Skeletal muscle satellite cell (primary cell): Measurements from ENCODE around the gene RIMKLA.

Experiments used
- H3K27me3 ChIP-seq: 2 replicates; pipeline ENCODE4 v1.7.0; 2013; ENCODE audit warnings: low read length; ENCODE audit not compliant: control insufficient read depth, insufficient read depth
- H3K36me3 ChIP-seq: 2 replicates; pipeline ENCODE4 v1.7.0; 2013; ENCODE audit warnings: mild to moderate bottlenecking, control low read depth, low read length; ENCODE audit not compliant: insufficient read depth
- H3K4me1 ChIP-seq: 2 replicates; pipeline ENCODE4 v1.7.0; 2013; ENCODE audit warnings: low read length; ENCODE audit not compliant: control insufficient read depth, insufficient read depth
- H3K4me2 ChIP-seq: 2 replicates; pipeline ENCODE4 v1.7.0; 2013; ENCODE audit warnings: mild to moderate bottlenecking, low read length
- H3K4me3 ChIP-seq: 2 replicates; pipeline ENCODE4 v1.7.0; 2013; ENCODE audit warnings: low read length
- H3K9ac ChIP-seq: 2 replicates; pipeline ENCODE4 v1.7.0; 2013; ENCODE audit warnings: mild to moderate bottlenecking, low read depth, low read length, moderate library complexity
- H3K9me3 ChIP-seq: replicated peaks from 2 replicates; pipeline ENCODE4 v1.7.0; 2013; ENCODE audit warnings: mild to moderate bottlenecking, control low read depth, low read length

The RIMKLA gene

DNA sequence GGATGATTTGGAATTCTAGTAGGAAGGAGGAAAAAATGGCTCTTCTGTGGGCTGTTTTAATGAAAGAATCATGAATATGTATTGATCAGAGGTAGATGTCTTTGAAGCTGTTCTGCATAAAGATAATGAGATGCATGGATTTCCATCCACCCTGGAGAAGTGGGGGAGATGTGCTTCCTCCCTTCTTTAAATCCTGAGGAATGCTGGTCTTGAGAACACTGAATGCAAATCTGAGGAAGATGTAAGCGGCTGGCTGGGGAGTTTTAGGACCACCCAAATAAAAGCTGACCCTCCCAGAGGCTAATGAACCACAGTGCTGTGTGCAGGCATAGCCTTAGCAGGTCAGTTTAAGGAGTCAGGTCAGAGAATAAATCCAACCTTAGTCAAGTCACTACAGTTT is 37.9 kb downstream of the RIMKLA start:
- H3K27me3 ChIP-seq: peaks cover 49% of the 10 kb centered on the region
- H3K36me3 ChIP-seq: no peaks in the 10 kb centered on the region

DNA sequence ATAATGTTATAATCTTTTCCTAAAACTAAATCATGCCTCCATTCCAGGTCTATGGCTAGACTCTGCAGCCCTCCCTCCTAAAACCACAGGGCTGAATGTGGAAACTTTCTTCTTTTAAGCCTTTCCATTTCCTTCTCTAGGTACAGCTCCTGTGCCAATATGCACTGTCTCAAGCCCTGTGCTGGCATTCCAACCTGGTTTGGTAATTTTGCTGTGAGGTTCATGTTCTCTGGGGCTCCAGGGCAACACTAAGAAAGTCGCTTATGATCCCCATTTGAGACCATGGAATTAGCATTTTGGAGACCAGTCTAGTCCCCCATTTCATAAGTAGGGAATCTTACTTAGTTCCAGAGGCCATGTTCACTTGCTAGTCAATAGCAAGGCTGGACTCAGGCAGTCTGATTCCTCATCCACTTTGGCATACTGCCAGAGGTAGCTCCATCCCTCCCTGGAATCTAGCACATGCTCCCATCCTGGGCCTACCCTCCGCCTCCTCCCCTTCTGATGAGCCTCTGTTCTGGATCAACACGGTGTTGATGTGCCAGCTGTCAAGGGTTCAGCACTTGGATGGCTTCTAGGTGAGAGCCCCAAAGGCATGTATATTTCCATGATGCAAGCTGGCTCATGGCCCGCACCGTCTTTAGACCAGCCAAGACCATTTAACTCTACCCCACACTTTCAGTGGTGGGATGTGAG is 38.7 kb downstream of the RIMKLA start:
- no peaks in the 10 kb centered on the region for H3K4me1 ChIP-seq
- no peak overlapping the region for H3K4me3 ChIP-seq
- H3K9ac ChIP-seq: no peak overlapping the region
- no peaks in the 10 kb centered on the region for H3K36me3 ChIP-seq
- H3K9me3 ChIP-seq: no peaks in the 10 kb centered on the region
- peaks cover 51% of the 10 kb centered on the region for H3K27me3 ChIP-seq
- no peak overlapping the region for H3K4me2 ChIP-seq

More for the DNA sequence above, 37.9 kb downstream of the RIMKLA start:
- no peak overlapping the region for H3K9ac ChIP-seq
- no peaks in the 10 kb centered on the region for H3K9me3 ChIP-seq
- H3K4me2 ChIP-seq: no peak overlapping the region
- no peaks in the 10 kb centered on the region for H3K4me1 ChIP-seq
- H3K4me3 ChIP-seq: no peak overlapping the region

DNA sequence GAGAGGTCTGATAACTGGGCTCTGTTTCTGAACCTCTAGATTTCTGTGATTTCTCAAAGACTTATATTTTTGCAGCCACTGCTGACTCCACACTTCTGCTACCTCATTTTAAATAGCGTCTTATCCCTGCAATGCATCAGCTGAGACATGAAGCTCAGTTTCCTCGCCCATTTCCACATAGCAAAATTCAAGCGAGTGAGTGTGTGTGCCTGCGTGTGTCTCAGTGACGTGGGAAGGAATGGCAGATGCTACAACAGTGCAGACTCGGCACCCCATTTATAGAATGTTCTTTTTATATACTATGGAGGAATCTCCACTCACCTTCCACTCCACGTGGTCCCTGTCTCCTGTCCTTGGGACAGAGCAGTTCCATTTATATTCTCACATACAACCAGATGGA is 39.5 kb downstream of the RIMKLA start:
- H3K9me3 ChIP-seq: no peaks in the 10 kb centered on the region
- H3K9ac ChIP-seq: no peak overlapping the region
- peaks cover 51% of the 10 kb centered on the region for H3K27me3 ChIP-seq
- H3K4me1 ChIP-seq: no peaks in the 10 kb centered on the region
- H3K4me2 ChIP-seq: no peak overlapping the region
- H3K4me3 ChIP-seq: no peak overlapping the region
- no peaks in the 10 kb centered on the region for H3K36me3 ChIP-seq

DNA sequence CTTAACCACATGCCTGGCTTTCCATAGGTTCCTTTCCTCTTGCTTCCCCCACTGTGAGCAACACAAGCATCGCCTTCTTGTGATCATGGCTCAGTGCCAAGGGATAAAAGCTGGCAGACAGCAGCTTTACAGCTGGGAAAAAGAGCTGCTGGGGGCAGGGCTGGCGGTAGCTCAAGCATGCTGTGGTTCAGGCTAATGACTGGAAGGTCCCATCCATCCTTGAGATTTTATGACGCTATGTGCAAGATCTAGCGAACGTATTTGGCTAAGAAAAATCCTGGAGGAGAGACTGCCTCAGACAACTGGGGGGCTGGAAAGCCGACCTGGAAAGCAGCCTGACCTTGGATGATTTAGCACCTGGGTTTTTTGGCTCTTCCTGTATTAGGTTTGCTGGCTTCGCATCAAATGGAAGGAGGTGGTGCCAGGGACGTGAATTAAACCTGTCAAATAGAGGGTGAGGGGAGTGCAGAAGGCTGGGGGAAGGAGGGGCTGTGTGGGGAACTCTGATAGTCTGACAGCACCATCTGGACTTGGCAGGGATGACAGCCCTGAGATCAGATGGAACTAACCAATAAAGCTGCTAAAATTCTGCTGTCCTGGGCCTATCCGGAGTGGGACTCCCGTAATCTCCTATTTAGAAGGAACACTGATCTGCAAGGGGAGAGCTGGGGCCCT is 40.5 kb downstream of the RIMKLA start:
- no peaks in the 10 kb centered on the region for H3K4me1 ChIP-seq
- H3K9ac ChIP-seq: no peak overlapping the region
- H3K4me2 ChIP-seq: no peak overlapping the region
- H3K36me3 ChIP-seq: no peaks in the 10 kb centered on the region
- peaks cover 51% of the 10 kb centered on the region for H3K27me3 ChIP-seq
- H3K9me3 ChIP-seq: no peaks in the 10 kb centered on the region
- H3K4me3 ChIP-seq: no peak overlapping the region

DNA sequence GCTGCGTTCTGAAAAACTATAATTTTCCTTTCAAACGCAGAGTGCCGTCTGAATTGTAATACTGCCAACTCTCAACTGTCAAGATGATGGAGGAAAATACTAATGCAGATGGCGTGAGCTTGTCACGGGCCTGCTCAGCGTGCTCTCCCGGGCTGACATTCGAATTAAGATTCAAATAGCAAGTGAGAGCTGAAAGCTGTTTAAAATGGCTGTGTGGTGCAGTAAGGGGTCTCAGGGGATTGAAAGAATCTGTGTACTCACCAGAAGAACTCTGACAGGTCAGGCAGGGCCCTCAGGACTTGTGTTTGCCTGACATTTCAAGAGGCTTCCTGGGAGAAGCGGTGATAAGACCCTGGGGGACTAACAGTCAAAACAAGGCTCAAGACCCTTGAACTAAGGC is 42.1 kb downstream of the RIMKLA start:
- no peak overlapping the region for H3K9ac ChIP-seq
- no peaks in the 10 kb centered on the region for H3K36me3 ChIP-seq
- H3K9me3 ChIP-seq: no peaks in the 10 kb centered on the region
- peaks cover 46% of the 10 kb centered on the region for H3K27me3 ChIP-seq
- H3K4me2 ChIP-seq: no peak overlapping the region
- no peaks in the 10 kb centered on the region for H3K4me1 ChIP-seq
- H3K4me3 ChIP-seq: no peak overlapping the region

DNA sequence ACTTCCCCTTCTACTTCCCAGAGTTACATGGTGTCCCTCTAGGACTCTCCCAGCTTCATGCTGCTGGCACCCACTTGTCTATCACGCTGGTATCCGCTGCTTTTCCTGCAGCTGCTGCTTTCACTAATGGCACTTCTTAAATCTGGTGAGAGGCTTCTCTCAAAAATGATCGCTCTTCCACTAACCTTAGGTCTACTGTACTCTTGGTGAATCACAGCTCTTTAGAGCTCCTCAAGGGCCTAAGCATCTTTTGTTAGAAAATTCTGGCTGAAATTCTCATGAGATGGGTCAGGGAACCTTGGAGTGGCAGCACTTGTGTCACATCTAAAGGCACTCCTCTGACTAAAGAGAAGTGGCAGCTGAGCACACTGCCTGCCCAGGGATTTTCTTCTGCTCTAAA is 43.1 kb downstream of the RIMKLA start:
- H3K27me3 ChIP-seq: peaks cover 46% of the 10 kb centered on the region
- no peak overlapping the region for H3K4me2 ChIP-seq
- no peaks in the 10 kb centered on the region for H3K9me3 ChIP-seq
- no peaks in the 10 kb centered on the region for H3K4me1 ChIP-seq
- H3K36me3 ChIP-seq: no peaks in the 10 kb centered on the region
- H3K9ac ChIP-seq: no peak overlapping the region
- H3K4me3 ChIP-seq: no peak overlapping the region

DNA sequence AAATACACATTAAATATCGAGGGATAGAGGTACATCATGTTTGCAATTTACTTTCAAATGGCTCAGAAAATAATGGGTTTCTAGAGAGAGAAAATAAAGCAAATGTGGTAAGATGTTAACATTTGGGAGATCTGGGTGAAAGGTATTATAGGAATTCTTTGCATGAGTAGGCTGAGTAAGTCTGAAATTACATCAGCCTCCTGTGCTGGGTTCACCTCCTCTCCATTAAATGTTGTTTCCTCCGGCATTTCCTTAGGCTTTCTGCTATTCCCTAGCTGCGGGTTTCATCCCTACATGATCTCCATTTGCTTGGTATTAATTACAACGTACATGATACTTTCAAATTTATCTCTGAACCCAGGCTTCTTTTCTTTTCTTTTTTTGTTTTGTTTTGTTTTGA is 43.6 kb downstream of the RIMKLA start:
- no peak overlapping the region for H3K4me2 ChIP-seq
- no peaks in the 10 kb centered on the region for H3K36me3 ChIP-seq
- H3K4me3 ChIP-seq: no peak overlapping the region
- H3K9me3 ChIP-seq: no peaks in the 10 kb centered on the region
- H3K9ac ChIP-seq: no peak overlapping the region
- H3K4me1 ChIP-seq: no peaks in the 10 kb centered on the region
- peaks cover 42% of the 10 kb centered on the region for H3K27me3 ChIP-seq

DNA sequence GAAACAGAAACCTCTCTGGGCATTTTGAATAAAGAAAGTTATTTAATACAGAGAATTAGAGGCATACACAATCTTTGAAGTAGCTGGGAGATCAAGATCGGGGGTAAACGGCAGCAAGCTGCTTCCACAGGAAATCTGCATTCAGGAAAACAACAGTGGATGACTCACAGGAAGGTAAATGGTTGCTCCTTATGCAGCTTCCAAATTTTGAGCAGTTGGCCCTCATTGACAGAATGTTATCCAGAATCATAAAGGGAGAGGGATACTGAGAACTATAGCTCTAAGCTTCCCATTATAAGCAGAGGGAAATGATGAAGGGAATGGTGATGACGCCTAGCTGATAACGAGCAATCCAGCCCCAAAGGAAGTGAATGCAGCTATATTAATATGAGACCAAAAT is 46.6 kb downstream of the RIMKLA start:
- H3K4me2 ChIP-seq: no peak overlapping the region
- H3K9me3 ChIP-seq: no peaks in the 10 kb centered on the region
- H3K36me3 ChIP-seq: no peaks in the 10 kb centered on the region
- H3K4me3 ChIP-seq: no peak overlapping the region
- peaks cover 17% of the 10 kb centered on the region for H3K27me3 ChIP-seq
- H3K9ac ChIP-seq: no peak overlapping the region
- H3K4me1 ChIP-seq: no peaks in the 10 kb centered on the region

DNA sequence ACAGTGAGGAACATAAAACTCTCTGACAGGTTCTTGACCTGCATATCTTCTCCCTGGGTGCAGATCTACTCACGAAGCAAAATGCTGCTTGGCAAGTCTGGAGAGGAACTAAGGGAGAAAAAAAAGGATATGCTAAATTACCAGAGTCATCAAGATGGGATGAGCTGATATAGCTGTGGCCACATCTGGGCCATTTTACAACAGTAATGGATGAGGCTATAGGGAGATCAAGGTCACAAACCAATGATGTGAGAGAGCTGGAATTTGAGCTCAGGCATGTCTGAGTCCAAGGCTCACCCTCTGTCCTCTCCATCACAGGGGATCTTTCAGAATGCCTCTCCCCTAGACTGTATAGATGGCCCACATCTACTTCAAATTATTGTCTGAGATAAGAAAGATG is 49.0 kb downstream of the RIMKLA start:
- Histone ChIP-seq H3K36me3 (no peaks in the 10 kb centered on the region), H3K9ac (no peak overlapping the region), H3K4me3 (no peak overlapping the region), H3K4me1 (no peaks in the 10 kb centered on the region), H3K4me2 (no peak overlapping the region), H3K9me3 (no peaks in the 10 kb centered on the region), H3K27me3 (peaks cover 19% of the 10 kb centered on the region)

DNA sequence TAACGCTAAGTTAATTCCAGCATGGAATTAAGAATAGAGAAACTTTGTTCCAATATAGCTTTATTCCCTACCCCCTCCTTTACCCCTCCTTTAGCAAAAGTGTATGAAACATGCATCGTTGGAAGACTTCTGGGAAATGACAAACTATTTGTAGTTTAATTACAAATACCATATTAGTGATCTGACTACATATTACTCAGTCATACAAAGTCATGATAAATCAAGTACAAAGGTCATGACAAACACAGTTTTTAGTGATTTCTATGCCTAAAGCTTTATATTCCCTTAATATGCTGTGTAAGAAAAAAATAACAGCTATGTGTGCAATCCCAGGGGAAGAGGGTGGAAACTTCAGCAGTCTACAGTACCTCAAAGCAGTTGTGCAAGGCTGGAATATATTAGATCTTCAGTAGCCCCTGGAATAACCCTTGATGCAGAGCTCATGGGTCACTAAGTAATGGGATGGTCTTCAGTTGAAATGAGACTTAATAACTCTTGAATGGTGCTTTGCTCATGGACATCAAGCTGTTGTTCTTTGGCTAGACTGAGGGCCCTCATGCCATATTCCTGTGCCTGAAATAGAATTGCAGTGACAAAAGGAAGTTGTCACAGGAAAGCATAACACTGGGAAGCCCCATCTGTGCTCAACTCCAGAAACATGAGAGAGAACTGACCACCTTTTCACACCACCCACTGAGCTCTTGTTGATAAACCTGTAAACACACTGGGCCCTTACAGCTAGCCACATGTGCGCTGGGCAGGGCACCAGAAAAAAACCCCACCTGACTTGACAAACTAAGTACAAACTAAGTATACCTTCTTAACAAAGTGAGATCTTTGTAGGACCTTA is 49.9 kb downstream of the RIMKLA start:
- Histone ChIP-seq H3K4me1 (no peaks in the 10 kb centered on the region), H3K4me3 (no peak overlapping the region), H3K9ac (no peak overlapping the region), H3K27me3 (peaks cover 19% of the 10 kb centered on the region), H3K36me3 (no peaks in the 10 kb centered on the region), H3K4me2 (no peak overlapping the region), H3K9me3 (no peaks in the 10 kb centered on the region)

DNA sequence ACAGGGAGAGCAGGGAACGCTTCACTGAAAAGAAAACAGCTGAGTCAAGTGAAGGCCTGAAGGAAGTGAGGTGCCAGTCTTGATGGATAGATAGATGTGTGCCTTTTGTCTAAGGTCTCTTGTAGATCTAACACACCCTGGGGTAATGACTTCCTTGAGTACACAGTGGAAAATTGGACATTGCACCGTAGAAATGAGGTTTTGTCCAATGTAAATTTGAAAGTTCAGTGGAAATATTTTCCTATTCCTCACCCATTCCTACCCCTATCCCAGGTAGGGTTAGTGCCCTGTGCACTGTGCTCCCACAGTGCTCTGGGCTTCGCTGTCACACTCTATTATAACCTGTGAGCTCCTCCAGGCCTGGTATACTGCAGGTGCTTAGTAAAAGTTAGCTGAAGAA is 50.9 kb downstream of the RIMKLA start:
- Histone ChIP-seq H3K4me1 (no peaks in the 10 kb centered on the region), H3K4me3 (no peak overlapping the region), H3K27me3 (peaks cover 19% of the 10 kb centered on the region), H3K36me3 (no peaks in the 10 kb centered on the region), H3K9ac (no peak overlapping the region), H3K9me3 (no peaks in the 10 kb centered on the region), H3K4me2 (no peak overlapping the region)
